IPS-11a (cell line): ENCODE data around the gene CELF5.
"Not testable (repeated sequence)": the region's sequence is repeated elsewhere in the genome, so short reads cannot be mapped to it uniquely, and the experiment has no call there.

Experiments used
- H3K4me3 ChIP-seq: one replicate; pipeline ENCODE4 v1.5.1; 2013; ENCODE audit warnings: low read depth, low read length, control low read depth

CELF5 gene

DNA sequence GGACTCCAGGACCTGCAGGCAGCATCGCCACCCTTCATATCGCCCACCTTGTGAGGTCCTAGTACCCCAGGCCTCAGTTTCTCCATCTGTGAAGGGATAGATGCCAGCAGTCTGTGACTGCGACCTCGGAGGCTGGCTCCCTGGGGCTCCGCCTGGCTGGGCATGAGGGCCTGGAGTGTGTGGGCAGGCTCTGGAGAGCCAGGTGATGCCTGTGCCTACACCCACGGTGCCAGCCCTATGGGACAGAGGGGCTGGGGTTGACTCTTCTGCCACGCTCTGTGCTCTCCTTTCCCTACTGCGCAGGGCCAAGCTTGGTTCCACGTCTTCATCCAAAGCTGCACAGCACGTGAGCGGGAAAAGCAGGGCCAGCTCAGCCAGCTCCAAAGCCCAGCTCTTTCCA lies 115.9 kb downstream of the CELF5 start:
- no peak overlapping the region for H3K4me3 ChIP-seq

DNA sequence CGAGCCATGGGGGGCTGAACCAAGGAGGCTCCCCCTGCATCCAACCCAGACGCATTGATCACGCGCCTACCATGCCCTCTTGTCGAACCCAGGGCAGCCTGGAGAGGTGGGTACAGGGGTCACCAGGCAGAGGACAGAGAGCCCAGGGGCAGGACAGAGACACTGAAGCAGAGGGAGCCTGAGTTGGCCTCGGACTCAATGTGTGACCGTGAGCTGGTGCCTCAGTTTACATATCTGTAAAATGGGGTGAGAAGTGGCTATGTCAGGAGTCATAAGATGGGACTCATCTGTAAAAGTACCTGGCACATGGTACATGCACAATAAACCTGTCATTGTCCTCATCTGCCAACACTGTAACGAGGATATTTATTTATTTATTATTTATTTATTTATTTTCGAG lies 117.8 kb downstream of the CELF5 start:
- no peak overlapping the region for H3K4me3 ChIP-seq

DNA sequence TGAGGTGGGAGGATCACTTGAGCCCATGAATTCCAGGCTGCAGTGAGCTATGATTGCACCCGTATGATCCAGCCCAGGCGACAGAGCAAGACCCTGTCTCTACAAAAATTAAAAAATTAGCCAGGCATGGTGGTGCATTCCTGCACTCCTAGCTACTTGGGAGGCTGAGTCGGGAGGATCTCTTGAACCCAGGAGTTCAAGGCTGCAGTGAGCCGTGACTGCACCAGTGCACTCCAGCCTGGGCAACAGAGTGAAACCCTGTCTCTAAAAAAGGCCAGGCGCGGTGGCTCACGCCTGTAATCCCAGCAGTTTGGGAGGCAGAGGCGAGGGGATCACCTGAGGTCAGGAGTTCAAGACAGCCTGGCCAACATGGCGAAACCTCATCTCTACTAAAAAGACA lies 118.5 kb downstream of the CELF5 start:
- not testable (repeated sequence) for H3K4me3 ChIP-seq

DNA sequence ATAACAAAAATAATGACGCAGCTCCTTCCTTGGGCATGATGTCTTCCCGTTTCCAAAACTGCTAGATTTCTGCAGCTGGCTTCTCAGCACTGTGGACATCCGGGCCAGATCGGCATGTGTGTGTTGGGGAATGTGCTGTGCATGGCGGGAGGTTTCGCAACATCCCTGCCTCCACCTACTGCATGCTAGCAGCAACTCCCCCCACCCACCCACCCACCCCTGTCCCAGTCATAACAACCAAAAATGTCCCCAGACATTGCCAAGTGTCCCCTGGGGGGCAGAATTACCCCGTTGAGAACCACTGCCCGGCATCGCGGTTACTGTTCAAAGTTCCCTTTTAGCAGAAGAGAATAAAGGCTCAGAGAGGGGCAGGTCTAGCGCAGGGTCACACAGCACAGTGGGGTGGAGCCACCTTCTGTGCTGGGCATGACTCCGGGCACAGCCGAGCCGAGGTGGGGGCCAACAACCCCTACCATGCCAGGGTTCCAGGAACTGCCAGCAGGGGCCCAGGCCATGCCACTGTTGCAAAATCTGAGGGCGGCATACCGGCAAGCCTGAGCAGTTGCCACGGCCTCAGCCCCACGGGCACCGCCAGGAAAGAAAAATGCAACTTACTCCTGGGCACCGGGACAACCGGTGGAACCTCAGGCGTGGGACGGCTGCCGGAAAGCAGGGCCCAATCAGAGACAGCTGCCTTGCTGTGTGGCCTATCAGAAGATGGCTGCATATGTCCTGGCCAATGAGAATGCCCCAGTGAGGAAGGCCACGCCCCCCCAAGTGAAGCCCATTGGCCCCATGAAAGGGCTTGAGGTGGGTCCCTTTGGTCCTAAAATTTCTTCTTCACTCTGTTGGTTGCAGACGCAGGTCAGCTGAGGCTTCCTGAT lies 119.4 kb downstream of the CELF5 start:
- H3K4me3 ChIP-seq: no peak overlapping the region

DNA sequence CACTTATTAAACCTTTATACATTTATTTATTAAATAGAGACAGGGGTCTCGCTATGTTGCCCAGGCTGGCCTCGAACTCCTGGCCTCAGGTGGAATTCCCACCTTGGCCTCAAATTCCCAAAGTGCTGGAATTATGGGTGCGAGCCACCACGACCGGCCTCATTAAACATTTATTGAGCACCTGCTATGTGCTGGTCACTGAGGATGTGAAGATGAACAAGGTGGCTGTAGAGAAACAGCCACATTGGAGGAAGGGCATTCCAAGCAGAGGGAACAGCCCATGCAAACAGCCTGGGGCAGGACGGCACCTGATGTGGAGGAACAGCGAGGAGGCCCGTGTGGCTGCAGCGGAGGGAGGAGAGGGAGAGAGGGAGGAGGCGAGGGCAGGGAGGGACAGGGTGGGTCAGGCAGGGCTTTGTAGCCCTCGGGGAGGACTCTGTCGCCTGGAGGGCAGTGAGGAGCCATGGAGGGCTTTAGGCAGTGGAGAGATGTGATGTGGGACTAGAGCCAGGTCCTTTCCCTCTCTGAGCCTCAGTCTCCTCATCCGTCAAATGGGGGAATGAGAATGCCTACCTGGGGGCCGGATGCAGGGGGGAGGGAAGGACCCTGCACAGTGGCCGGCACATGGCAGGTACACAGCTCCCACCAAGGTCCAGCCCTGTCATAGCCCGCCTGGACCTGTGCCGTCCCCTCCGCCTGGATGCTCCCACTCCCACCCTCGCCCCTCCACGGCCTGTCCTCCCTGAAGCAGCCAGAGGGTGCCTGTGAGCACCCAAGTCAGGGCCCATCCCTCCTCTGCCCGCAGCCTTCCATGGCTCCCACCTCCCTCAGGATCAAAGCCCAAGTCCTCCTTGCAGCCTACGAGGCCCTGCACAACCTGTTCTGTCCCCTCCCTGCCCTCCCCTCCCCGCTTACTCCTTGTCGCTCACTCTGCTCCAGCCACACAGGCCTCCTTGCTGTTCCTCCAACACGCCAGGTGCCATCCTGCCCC lies 120.4 kb downstream of the CELF5 start:
- H3K4me3 ChIP-seq: no peak overlapping the region

DNA sequence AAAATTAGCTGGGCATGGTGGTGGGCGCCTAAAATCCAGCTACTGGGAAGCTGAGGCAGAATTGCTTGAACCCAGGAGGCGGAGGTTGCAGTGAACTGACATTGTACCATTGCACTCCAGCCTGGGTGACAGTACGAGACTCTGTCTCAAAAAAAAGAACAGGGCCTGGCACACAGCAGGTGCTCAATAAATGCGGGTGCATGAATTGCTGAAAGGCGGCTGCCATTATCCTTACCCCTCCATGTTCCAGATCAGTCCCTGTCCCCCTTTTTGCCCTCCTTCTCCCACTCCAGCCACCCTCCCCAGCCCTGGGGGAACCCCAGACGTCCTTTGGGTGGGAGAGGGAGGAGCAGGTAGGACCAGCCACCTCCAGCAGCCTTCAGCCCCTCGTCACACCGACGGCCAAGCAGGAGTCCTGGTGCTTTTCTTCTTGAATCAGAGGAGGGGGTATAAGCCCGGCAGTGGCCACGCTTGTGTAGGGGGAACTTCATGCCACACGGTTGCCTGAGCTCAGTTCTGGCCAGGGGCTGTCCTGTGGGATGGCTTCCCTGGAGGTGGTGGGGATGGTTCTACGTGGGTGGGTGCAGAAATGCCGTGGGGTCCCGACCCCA lies 121.5 kb downstream of the CELF5 start:
- H3K4me3 ChIP-seq: no peak overlapping the region
